ENCODE results near the gene CHMP5.

Gene CHMP5

DNA sequence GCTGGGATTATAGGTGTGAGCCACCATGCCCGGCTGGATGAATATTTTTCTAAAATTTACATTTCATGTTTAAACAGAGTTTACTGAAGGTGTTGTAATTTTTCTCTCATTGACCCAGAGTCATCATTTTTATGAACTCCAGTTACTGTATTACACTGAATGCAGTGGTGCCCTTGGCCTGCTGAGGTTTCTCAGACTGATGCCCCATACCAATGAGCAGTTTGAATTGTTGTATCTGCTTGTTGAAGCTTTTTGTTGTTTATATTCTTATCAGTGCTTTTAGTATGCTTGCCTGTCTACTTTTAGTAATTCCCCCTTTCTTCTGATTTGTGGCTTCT lies 55.4 kb downstream of the CHMP5 start:
- DNase-seq, result no peak

GRCh38 chr9:33320568-33321261 lies 55.9 kb downstream of the CHMP5 start:
- no peak for DNase-seq

DNA sequence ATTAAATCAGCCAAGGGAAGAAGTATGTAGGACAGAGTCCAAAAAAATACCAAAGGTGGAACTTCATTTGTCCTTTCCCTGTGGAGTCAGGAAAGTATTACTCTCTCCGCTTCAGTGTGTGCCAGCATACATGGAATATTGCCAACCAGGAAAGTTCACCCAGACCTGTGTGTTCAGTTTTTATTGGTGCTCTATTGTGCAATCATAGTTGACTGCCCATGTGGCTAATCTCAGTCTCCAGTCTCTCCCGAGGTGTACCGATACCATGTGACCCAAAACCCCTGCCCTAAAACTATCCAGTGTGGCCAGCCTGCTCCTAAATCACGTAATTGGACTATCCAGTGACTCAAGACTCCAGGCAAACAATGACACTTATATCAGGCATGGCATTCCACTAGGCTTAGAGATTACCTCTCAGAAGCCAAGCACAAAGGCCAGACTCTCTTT lies 64.3 kb downstream of the CHMP5 start:
- no peak for DNase-seq

DNA sequence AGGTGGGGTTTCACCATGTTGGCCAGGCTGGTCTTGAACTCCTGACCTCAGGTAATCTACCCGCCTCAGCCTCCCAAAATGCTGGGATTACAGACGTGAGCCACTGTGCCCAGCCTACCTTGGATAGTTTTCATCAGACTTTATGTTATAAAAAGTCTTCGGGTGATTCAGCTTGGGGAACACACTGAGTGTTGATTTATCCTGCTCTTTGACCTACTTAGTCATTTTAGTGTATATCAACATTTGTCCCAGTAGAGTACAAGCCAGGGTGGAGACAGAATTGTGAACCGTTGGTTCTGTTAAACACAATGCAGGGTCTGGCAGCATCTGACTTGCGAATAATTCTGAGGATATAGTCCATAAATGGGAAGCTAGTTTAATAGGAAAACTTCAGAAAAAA lies 65.1 kb downstream of the CHMP5 start:
- DNase-seq, result no peak

GRCh38 chr9:33331377-33331891 lies 66.6 kb downstream of the CHMP5 start:
- no peak for DNase-seq
